Fibroblast of mammary gland (primary cell): ENCODE data around the gene KLHL25.

Experiments used
- DNase-seq: peaks from one replicate; pipeline ENCODE4 v3.0.0-alpha.2; 2010; ENCODE audit warnings: low read depth
- H3K4me3 ChIP-seq: 2 replicates; pipeline ENCODE4 v1.5.1; 2011; ENCODE audit warnings: low read depth, mild to moderate bottlenecking, low read length, moderate library complexity; ENCODE audit not compliant: control insufficient read depth
- TF ChIP-seq, protein P1 (sequence below): conservative IDR thresholded peaks from 2 replicates; pipeline ENCODE4 v1.5.1; 2011; ENCODE audit warnings: low read depth, low read length, inconsistent platforms; ENCODE audit not compliant: control insufficient read depth, insufficient read depth

Gene KLHL25

GRCh38 chr15:85746641-85747040 is 48.1 kb downstream of the KLHL25 start:
- no peak for DNase-seq
- TF ChIP-seq, protein P1, sequence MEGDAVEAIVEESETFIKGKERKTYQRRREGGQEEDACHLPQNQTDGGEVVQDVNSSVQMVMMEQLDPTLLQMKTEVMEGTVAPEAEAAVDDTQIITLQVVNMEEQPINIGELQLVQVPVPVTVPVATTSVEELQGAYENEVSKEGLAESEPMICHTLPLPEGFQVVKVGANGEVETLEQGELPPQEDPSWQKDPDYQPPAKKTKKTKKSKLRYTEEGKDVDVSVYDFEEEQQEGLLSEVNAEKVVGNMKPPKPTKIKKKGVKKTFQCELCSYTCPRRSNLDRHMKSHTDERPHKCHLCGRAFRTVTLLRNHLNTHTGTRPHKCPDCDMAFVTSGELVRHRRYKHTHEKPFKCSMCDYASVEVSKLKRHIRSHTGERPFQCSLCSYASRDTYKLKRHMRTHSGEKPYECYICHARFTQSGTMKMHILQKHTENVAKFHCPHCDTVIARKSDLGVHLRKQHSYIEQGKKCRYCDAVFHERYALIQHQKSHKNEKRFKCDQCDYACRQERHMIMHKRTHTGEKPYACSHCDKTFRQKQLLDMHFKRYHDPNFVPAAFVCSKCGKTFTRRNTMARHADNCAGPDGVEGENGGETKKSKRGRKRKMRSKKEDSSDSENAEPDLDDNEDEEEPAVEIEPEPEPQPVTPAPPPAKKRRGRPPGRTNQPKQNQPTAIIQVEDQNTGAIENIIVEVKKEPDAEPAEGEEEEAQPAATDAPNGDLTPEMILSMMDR: no peak
- H3K4me3 ChIP-seq: no peak overlapping the region

- no peak overlapping the region for H3K4me3 ChIP-seq
- no peak for DNase-seq
- TF ChIP-seq, protein P1: no peak
Measured at GRCh38 chr15:85745525-85746150, 49.1 kb downstream of the KLHL25 start.

GRCh38 chr15:85745023-85745422 is 49.7 kb downstream of the KLHL25 start:
- DNase-seq: no peak
- TF ChIP-seq, protein P1: no peak
- H3K4me3 ChIP-seq: no peak overlapping the region

- no peak for DNase-seq
- TF ChIP-seq, protein P1: no peak
- H3K4me3 ChIP-seq: no peak overlapping the region
Measured at GRCh38 chr15:85744579-85744978, 50.1 kb downstream of the KLHL25 start.

GRCh38 chr15:85743392-85744055 is 51.2 kb downstream of the KLHL25 start:
- H3K4me3 ChIP-seq: no peak overlapping the region
- no peak for DNase-seq
- TF ChIP-seq, protein P1: no peak

DNA sequence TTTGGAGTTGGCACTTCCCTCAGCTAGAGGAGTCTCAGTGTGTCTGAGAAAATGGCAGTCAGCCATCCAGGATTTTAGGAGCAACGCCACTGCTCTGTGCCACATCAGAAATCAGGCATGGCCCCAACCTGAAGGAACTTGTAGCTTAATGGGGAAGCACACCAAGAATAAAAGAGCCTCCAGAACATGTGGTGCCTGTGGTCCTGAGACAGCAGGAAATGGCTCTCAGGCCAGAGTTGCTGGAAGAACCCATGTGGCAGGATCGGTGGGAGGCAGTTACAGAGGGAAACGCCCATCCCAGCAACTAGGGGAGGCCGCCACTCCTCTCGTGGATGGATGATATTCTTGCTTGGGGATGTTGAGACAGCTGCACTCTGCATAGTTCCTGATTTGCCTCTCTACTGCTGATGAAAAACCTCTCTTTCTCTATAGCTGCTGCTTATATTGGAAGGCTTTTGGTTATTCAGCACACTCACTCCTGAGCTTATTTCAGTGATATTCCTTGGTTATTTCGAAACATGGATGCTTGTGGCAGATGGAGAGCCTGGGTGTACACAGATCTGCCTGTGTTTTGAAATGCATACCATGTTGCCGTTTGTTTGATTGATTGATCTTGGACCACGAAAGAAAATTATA is 52.4 kb downstream of the KLHL25 start:
- no peak overlapping the region for H3K4me3 ChIP-seq
- TF ChIP-seq, protein P1: no peak
- DNase-seq: peak; percentile 57
